Loucy (cell line): ENCODE results near the gene NSMCE1.

ENCODE experiments used
- EZH2phosphoT487 ChIP-seq: fragments of 200-600 bp; IDR thresholded peaks from 2 replicates; pipeline ENCODE4 v1.6.1; 2018; ENCODE audit warnings: antibody characterized with exemption, mild to moderate bottlenecking, moderate library complexity, borderline replicate concordance
- TF ChIP-seq, protein P1 (sequence below): fragments of 200-600 bp; sonication (generic); conservative IDR thresholded peaks from 2 replicates; pipeline ENCODE4 v1.5.1; 2014; ENCODE audit warnings: mild to moderate bottlenecking, antibody characterized with exemption, low read length

GRCh38 chr16:27237219-27238015 lies 31.2 kb downstream of the NSMCE1 start:
- TF ChIP-seq, protein P1, sequence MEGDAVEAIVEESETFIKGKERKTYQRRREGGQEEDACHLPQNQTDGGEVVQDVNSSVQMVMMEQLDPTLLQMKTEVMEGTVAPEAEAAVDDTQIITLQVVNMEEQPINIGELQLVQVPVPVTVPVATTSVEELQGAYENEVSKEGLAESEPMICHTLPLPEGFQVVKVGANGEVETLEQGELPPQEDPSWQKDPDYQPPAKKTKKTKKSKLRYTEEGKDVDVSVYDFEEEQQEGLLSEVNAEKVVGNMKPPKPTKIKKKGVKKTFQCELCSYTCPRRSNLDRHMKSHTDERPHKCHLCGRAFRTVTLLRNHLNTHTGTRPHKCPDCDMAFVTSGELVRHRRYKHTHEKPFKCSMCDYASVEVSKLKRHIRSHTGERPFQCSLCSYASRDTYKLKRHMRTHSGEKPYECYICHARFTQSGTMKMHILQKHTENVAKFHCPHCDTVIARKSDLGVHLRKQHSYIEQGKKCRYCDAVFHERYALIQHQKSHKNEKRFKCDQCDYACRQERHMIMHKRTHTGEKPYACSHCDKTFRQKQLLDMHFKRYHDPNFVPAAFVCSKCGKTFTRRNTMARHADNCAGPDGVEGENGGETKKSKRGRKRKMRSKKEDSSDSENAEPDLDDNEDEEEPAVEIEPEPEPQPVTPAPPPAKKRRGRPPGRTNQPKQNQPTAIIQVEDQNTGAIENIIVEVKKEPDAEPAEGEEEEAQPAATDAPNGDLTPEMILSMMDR: no peak
- TF ChIP-seq EZH2phosphoT487: no peak
